Inflammatory macrophage treated with lipopolysaccharide for 4 hours (primary cell): ENCODE measurements around the gene BOLA3.
"Not testable (repeated sequence)": the region's sequence is repeated elsewhere in the genome, so short reads cannot be mapped to it uniquely, and the experiment has no call there.

Experiments used
- DNase-seq: peaks from one replicate; pipeline ENCODE4 v3.0.0-alpha.2; 2020

The BOLA3 gene

DNA sequence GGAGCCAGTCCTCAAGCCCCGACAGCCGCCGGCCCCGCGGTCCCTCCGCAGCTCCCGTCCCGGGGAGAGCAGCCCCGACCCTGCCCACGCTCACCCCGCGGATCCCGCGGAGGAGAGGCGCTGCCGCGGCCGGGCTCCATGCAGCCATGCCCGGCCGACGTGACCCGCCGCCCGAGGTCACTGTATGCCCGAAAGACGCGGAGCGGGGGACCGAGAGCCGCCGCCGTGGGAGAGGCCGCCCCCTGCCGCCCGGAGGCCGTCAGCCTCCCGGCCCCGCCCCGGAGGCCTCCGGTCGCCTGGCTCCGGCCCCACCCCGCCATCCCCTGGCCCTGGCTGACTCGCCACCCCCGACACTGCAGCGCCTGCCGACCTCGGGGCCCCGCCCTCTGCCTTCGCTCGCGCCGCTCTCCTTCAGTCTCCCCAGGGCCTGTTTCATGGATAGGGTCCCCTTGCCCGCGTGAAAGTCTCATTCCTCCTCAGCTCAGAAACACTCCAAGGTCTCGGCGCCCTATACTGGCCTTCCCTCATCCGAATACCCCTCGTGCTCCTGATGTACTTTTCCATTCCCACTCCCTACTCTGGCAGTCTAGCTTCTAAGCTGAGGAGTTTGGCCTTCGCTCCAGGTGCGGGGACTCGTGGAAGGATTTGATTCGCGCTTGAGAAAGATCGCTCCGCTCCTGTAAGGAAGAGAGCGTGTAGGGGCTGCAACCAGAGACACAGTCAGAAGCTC lies at the start of gene BOLA3:
TSS of gene BOLA3 (minus strand) at position 186 of the 730 bp plus-strand sequence. CDS start at position 148, 38 bp downstream.
- peak; percentile 86 for DNase-seq

- no peak for DNase-seq
Observed at GRCh38 chr2:74197049-74197448, 49.3 kb upstream of the BOLA3 start.

GRCh38 chr2:74194799-74195198 lies 47.1 kb upstream of the BOLA3 start:
- DNase-seq, result no peak

- DNase-seq, result no peak
Observed at GRCh38 chr2:74191596-74192380, 44.1 kb upstream of the BOLA3 start.

DNA sequence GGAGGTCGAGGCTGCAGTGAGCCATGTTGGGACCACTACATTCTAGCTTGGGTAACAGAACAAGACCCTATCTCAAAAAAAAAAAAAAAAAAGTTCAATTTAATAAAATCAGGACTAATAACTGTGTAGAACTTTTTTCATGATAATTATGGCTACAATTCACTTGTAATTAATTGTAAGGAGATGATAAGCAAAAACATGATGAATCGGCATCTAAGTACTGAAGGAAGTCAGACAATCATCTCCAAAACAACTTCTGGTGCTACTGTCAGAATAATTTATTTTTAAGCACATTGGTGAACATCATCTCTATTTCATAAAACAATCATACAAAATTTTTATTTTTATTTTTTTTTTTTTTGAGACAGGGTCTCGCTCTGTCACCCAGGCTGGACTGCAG lies 41.0 kb upstream of the BOLA3 start:
- no peak for DNase-seq

- no peak for DNase-seq
Observed at GRCh38 chr2:74188018-74188601, 40.4 kb upstream of the BOLA3 start.

- DNase-seq, result not testable (repeated sequence)
Observed at GRCh38 chr2:74186706-74187105, 39.0 kb upstream of the BOLA3 start.

DNA sequence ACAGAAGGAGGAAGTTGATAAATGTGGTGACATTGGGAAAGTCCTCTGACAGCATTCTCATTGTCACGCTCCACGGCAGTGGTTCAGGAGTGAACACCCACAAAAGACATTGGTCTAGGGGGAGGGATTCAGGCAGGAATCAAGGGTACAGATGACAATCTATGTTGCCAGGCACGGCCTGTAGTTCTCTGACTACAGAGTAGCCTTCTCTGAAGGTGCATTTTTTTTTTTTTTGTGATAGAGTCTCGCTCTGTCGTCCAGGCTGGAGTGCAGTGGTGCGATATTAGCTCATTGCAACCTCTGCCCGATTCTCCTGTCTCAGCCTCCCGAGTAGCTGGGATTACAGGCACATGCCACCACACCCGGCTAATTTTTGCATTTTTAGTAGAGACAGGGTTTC lies 38.3 kb upstream of the BOLA3 start:
- DNase-seq, result peak; percentile 98

GRCh38 chr2:74183878-74184277 lies 36.2 kb upstream of the BOLA3 start:
- peak; percentile 40 for DNase-seq

- peak; percentile 99 for DNase-seq
Observed at GRCh38 chr2:74181739-74182138, 34.0 kb upstream of the BOLA3 start.

DNA sequence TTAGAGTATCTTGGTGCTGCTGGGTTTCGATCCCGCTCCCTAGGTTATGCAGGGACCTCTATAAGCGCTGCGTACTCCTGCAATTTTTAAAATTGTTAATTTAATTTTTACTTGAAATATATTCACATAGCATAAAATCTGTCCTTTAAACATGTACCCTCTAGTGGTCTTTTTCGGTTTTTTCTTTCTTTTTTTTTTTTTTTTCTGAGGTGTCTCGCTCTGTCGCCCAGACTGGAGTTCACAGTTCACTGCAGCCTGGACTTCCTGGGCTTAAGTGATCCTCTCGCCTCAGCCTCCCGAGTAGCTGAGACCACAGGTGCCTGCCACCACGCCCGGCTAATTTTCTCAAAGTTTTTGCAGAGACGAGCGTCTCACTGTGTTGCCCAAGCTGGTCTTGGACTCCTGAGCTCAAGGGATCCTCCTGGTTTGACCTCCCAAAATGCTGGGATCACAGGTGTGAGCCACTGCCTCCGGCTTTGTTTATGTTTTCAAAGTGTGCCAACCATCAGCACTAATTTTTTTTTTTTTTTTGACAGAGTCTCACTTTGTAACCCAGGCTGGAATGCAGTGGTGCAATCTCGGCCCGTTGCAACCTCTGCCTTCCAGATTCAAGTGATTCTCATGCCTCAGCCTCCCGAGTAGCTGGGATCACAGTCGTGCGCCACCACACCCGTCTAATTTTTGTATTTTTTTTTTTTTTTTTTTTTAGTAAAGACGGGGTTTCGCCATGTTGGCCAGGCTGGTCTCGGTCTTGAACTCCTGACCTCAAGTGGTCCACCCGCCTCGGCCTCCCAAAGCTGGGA lies 31.6 kb upstream of the BOLA3 start:
- no peak for DNase-seq

GRCh38 chr2:74178211-74179062 lies 30.7 kb upstream of the BOLA3 start, which contains the start of gene MOB1A:
TSS of gene MOB1A (minus strand) at chr2:74178879. CDS start at chr2:74178674, 205 bp downstream.
- peak; percentile 100 for DNase-seq

GRCh38 chr2:74177696-74178095 lies 30.0 kb upstream of the BOLA3 start:
- DNase-seq, result no peak

DNA sequence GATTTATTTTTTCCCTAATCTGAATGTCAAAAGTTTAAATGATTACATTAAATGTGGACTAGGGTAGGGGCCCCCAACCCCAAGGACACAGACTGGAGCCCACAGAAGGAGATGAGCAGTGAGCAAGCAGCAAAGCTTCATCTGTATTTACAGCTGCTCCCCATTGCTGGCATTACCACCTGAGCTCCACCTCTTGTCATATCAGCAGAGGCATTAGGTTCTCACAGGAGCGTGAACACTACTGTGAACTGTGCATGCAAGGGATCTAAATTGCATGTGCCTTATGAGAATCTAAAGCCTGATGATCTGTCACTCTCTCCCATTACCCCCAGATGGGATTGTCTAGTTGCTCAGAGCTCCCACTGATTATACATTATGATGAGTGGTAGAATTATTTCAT lies 27.2 kb upstream of the BOLA3 start:
- no peak for DNase-seq

- no peak for DNase-seq
Observed at GRCh38 chr2:74168739-74169138, 21.0 kb upstream of the BOLA3 start.

GRCh38 chr2:74164761-74165160 lies 17.0 kb upstream of the BOLA3 start:
- DNase-seq, result no peak

DNA sequence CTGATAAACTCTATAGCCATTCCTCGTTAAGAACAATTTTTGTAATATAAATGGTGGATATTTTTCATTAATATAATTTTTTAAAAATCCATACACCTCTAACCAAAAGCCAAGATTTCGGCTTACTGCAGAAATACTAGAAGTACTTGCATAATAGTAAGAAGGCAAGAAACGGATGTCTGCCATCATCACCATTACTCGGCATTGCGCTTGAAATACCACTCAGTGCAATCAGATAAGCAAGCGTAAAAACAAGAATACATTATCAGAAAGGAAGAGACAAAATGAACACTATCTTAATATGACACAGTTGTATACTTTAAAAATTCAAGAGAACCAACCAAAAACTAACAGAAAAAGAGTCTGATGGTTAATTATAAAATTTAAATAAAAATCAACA lies 15.2 kb upstream of the BOLA3 start:
- DNase-seq, result no peak

- DNase-seq, result no peak
Observed at GRCh38 chr2:74155830-74156229, 8.1 kb upstream of the BOLA3 start.

DNA sequence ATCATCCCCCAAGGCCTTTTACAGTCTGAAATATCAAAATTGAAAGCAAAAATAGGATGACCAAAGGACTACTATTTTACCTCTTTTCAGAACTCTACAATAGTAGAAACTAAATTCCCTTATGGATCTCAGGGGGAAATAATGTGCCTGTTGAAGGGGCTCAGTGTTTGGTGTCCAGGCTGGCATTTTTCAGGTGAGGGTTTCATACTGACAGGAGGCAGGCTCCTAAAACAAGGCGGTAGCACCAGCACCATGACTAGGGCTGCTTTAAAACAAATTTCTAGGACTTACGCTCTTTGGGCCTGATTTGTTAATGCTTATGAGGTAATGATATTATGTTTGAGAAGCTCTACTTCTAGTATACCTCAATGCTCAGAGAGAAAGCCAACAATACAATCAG lies 5.2 kb upstream of the BOLA3 start:
- DNase-seq, result no peak

DNA sequence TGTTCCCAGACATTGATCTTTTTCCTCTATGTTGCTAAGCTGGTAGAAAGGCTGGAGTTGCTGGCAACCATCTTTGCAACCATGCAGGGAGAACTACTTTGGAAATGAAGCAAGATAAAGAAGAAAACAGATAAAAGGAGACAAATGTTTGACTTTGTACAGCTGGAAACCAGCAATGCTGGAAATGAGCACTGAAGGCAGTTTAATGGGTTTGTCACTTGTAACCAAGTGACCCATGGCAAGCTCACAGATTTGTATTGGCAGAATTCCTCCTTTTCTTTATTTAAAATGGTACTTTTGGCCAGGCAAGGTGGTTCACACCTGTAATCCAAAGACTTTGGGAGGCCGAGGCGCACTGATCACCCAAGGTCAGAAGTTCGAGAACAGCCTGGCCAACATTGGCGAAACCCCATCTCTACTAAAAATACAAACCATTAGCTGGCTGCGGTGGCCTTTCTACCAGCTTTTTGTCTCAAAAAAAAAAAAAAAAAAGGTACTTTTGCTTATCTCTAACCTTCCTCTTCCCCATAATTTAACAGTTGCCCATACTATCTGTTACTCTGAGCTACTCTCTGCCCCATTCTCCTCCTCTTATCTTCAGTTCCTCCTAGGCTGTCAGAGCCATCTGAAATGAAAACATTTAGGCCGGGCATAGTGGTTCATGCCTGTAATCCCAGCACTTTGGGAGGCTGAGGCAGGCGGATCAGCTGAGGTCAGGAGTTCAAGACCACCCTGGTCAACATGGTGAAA lies 2.0 kb upstream of the BOLA3 start:
- DNase-seq, result no peak

DNA sequence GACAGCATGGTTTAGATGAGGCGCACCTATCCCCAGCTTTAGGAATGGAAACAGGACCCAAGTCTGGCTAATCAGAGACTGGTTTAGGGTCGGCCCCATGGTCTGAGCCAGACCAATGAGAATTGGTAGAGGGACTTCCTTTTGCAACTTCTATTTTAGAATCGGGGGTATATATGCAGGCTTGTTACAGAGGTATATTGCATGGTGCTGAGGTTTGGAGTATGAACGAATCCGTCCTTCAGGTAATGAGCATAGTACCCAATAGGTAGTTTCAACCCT lies 1.5 kb upstream of the BOLA3 start:
- no peak for DNase-seq
